Measurements from ENCODE around the gene XXYLT1. TPM values are rescaled to one million over a fixed set of nuclear protein-coding genes. Genes with fewer than 3 reads are reported as not detected.
A peak's percentile ranks its signal among the peaks of the same experiment; 100 is the strongest.

Gene XXYLT1
- total RNA-seq, 1 donor from 2014 or later: 14.5 TPM

- TF ChIP-seq POLR2AphosphoS5 (IDR thresholded peaks at IDR 0.05; ENCODE audit: insufficient read depth in 1 of 2, low read depth in 1 of 2) (no peak), CTCF (IDR thresholded peaks at IDR 0.05) (no peak), POLR2A (IDR thresholded peaks at IDR 0.05) (no peak)
- Histone ChIP-seq H3K27ac (peak overlapping the region; percentile 88), H3K36me3 (no peaks in the 10 kb centered on the region), H3K27me3 (no peaks in the 10 kb centered on the region), H3K4me3 (no peak overlapping the region), H3K9me3 (no peaks in the 10 kb centered on the region), H3K4me1 (peaks cover 21% of the 10 kb centered on the region)
- intact Hi-C loops (cut with DNase I): no loop called here
- no peak for DNase-seq (ENCODE audit: extremely low spot score in 2 of 2)
Measured at GRCh38 chr3:195120267-195120601, 150.7 kb downstream of the XXYLT1 start.

GRCh38 chr3:195119461-195120266 lies 151.3 kb downstream of the XXYLT1 start:
- H3K27me3 ChIP-seq: no peaks in the 10 kb centered on the region
- no peak for DNase-seq (ENCODE audit: extremely low spot score in 2 of 2)
- no peaks in the 10 kb centered on the region for H3K9me3 ChIP-seq
- H3K4me1 ChIP-seq: peaks cover 21% of the 10 kb centered on the region
- intact Hi-C loops (cut with DNase I): no loop called here
- peak overlapping the region; percentile 88 for H3K27ac ChIP-seq
- no peak for TF ChIP-seq CTCF (IDR thresholded peaks at IDR 0.05)
- no peak for TF ChIP-seq POLR2AphosphoS5 (IDR thresholded peaks at IDR 0.05; ENCODE audit: insufficient read depth in 1 of 2, low read depth in 1 of 2)
- no peak for TF ChIP-seq POLR2A (IDR thresholded peaks at IDR 0.05)
- no peak overlapping the region for H3K4me3 ChIP-seq
- no peaks in the 10 kb centered on the region for H3K36me3 ChIP-seq

GRCh38 chr3:195118671-195119070 lies 152.3 kb downstream of the XXYLT1 start:
- Histone ChIP-seq H3K27me3 (no peaks in the 10 kb centered on the region), H3K36me3 (no peaks in the 10 kb centered on the region), H3K9me3 (no peaks in the 10 kb centered on the region), H3K27ac (peak overlapping the region; percentile 28), H3K4me1 (peaks cover 21% of the 10 kb centered on the region), H3K4me3 (no peak overlapping the region)
- TF ChIP-seq POLR2AphosphoS5 (IDR thresholded peaks at IDR 0.05; ENCODE audit: insufficient read depth in 1 of 2, low read depth in 1 of 2): no peak
- no peak for TF ChIP-seq CTCF (IDR thresholded peaks at IDR 0.05)
- TF ChIP-seq POLR2A (IDR thresholded peaks at IDR 0.05): no peak
- intact Hi-C loops (cut with DNase I): no loop called here
- no peak for DNase-seq (ENCODE audit: extremely low spot score in 2 of 2)

- no peaks in the 10 kb centered on the region for H3K9me3 ChIP-seq
- peak in 1 of 2 donors; percentile 37 for TF ChIP-seq POLR2AphosphoS5 (IDR thresholded peaks at IDR 0.05; ENCODE audit: insufficient read depth in 1 of 2, low read depth in 1 of 2)
- TF ChIP-seq POLR2A (IDR thresholded peaks at IDR 0.05): no peak
- peak overlapping the region; percentile 3 for H3K27ac ChIP-seq
- no peaks in the 10 kb centered on the region for H3K36me3 ChIP-seq
- intact Hi-C loops (cut with DNase I): no loop called here
- DNase-seq (ENCODE audit: extremely low spot score in 2 of 2): no peak
- peaks cover 26% of the 10 kb centered on the region for H3K4me1 ChIP-seq
- H3K27me3 ChIP-seq: no peaks in the 10 kb centered on the region
- no peak overlapping the region for H3K4me3 ChIP-seq
Measured at GRCh38 chr3:195117978-195118581, 152.9 kb downstream of the XXYLT1 start.

- H3K27ac ChIP-seq: no peak overlapping the region
- H3K4me1 ChIP-seq: peaks cover 26% of the 10 kb centered on the region
- TF ChIP-seq POLR2A (IDR thresholded peaks at IDR 0.05) (no peak), POLR2AphosphoS5 (IDR thresholded peaks at IDR 0.05; ENCODE audit: insufficient read depth in 1 of 2, low read depth in 1 of 2) (no peak), CTCF (IDR thresholded peaks at IDR 0.05) (no peak)
- H3K4me3 ChIP-seq: no peak overlapping the region
- H3K36me3 ChIP-seq: no peaks in the 10 kb centered on the region
- DNase-seq (ENCODE audit: extremely low spot score in 2 of 2): no peak
- H3K27me3 ChIP-seq: no peaks in the 10 kb centered on the region
- intact Hi-C loops (cut with DNase I): no loop called here
- H3K9me3 ChIP-seq: no peaks in the 10 kb centered on the region
Measured at GRCh38 chr3:195116407-195117185, 154.4 kb downstream of the XXYLT1 start.

All from vagina (tissue), 2 donors.